Esophagus muscularis mucosa (tissue), 4 donors: ENCODE data around the gene JAK3. TPM values are rescaled to one million over a fixed set of nuclear protein-coding genes. Genes with fewer than 3 reads are reported as not detected.

ENCODE experiments used
- DNase-seq: peaks from one replicate; pipeline ENCODE4 v3.0.0-alpha.2; 2017; ENCODE audit errors: extremely low spot score
- H3K27ac ChIP-seq, 4 donors: fragments of 200-600 bp; sonication (generic); replicated peaks in 1 of 4; 1 replicate in 3 of 4; 2 replicates in 1 of 4; pipeline ENCODE4 v1.5.1; 2016 to 2019; ENCODE audit warnings: mild to moderate bottlenecking in 1 of 4
- H3K27me3 ChIP-seq, 4 donors: fragments of 200-600 bp; sonication (generic); one replicate each; pipeline versions ENCODE4 v1.5.1 to v1.6.0; 2016 to 2019
- H3K36me3 ChIP-seq, 4 donors: fragments of 200-600 bp; sonication (generic); one replicate each; pipeline ENCODE4 v1.5.1; 2016 to 2019
- H3K4me1 ChIP-seq, 4 donors: fragments of 200-600 bp; sonication (generic); one replicate each; pipeline ENCODE4 v1.5.1; 2016 to 2019
- H3K4me3 ChIP-seq, 4 donors: fragments of 200-600 bp; sonication (generic); 1 replicate in 2 of 4; 2 replicates in 2 of 4; pipeline ENCODE4 v1.5.1; 2016 to 2019; ENCODE audit warnings: mild to moderate bottlenecking in 4 of 4, moderate library complexity in 1 of 4
- H3K9me3 ChIP-seq, 4 donors: fragments of 200-600 bp; sonication (generic); 1 replicate in 3 of 4; 2 replicates in 1 of 4; pipeline ENCODE4 v1.5.1; 2016 to 2019
- CTCF ChIP-seq, 3 experiments: fragments of 200-600 bp in 2 of 3; fragments of 450-650 bp in 1 of 3; sonication (generic) in 2 of 3; IDR thresholded peaks; one replicate each; pipeline ENCODE4 v1.5.1; 2017 to 2019; ENCODE audit warnings: antibody characterized with exemption in 3 of 3, mild to moderate bottlenecking in 2 of 3, moderate library complexity in 1 of 3
- EP300 ChIP-seq: sonication (generic); formaldehyde crosslinking; IDR thresholded peaks from one replicate; pipeline ENCODE4 v1.6.1; 2017; ENCODE audit warnings: antibody characterized with exemption
- POLR2A ChIP-seq: fragments of 450-650 bp; IDR thresholded peaks from one replicate; pipeline ENCODE4 v1.6.1; 2017; ENCODE audit warnings: antibody characterized with exemption, moderate library complexity, mild to moderate bottlenecking, low read depth
- POLR2AphosphoS5 ChIP-seq, 2 donors: sonication (generic); formaldehyde crosslinking; IDR thresholded peaks; one replicate each; pipeline ENCODE4 v1.6.1; 2017; ENCODE audit warnings: antibody characterized with exemption in 2 of 2
- WGBS: methylation state at CpG from one replicate; pipeline ENCODE4 v1.1.5; 2018; 5-methylcytosine and 5-hydroxymethylcytosine counted together
- intact Hi-C: fragments of 100-400 bp; cut with DNase I; formaldehyde crosslinking; loops from one replicate; pipeline ENCODE4 v1.15.1; 2023
- total RNA-seq, 4 donors: library from RNA; depleted of rRNA; stranded (reverse); fragments of >200 nt; gene quantifications; one replicate each; pipeline versions ENCODE4 v1.1.0 to v1.2.1, GENCODE V29; 2016

Gene JAK3
- total RNA-seq, 4 donors from 2014 or later, result 2.1 to 8.9 (median 3.4) TPM

DNA sequence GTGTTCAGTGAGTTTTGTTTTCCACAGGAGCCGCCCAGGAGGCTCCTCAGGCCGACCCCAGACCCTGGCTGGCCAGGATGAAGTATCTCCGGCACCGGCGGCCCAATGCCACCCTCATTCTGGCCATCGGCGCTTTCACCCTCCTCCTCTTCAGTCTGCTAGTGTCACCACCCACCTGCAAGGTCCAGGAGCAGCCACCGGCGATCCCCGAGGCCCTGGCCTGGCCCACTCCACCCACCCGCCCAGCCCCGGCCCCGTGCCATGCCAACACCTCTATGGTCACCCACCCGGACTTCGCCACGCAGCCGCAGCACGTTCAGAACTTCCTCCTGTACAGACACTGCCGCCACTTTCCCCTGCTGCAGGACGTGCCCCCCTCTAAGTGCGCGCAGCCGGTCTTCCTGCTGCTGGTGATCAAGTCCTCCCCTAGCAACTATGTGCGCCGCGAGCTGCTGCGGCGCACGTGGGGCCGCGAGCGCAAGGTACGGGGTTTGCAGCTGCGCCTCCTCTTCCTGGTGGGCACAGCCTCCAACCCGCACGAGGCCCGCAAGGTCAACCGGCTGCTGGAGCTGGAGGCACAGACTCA, 40.0 kb downstream of the JAK3 start:
- H3K27me3 ChIP-seq, result peaks cover 0 to 73% (median 0%) of the 10 kb centered on the region in 4 donors
- no peak overlapping the region for H3K4me3 ChIP-seq
- intact Hi-C loops, result no loop called here
- no peaks in the 10 kb centered on the region for H3K4me1 ChIP-seq
- no peaks in the 10 kb centered on the region for H3K36me3 ChIP-seq
- 62% methylated on average over 25 of the region's 38 CpGs for WGBS
- H3K27ac ChIP-seq, result no peak overlapping the region
- peaks cover 0 to 8% (median 0%) of the 10 kb centered on the region in 4 donors for H3K9me3 ChIP-seq
- DNase-seq, result no peak
- TF ChIP-seq CTCF (IDR thresholded peaks at IDR 0.05), result no peak

- H3K4me1 ChIP-seq, result no peaks in the 10 kb centered on the region
- no peak for TF ChIP-seq CTCF (IDR thresholded peaks at IDR 0.05)
- no peak for TF ChIP-seq POLR2A
- no peak for TF ChIP-seq POLR2AphosphoS5 (IDR thresholded peaks at IDR 0.05)
- no peak for TF ChIP-seq EP300
- no peaks in the 10 kb centered on the region for H3K36me3 ChIP-seq
- 79% methylated on average over 3 of the region's 3 CpGs for WGBS
- H3K27ac ChIP-seq, result no peak overlapping the region
- DNase-seq, result no peak
- H3K9me3 ChIP-seq, result peaks cover 0 to 8% (median 0%) of the 10 kb centered on the region in 4 donors
- peaks cover 0 to 73% (median 0%) of the 10 kb centered on the region in 4 donors for H3K27me3 ChIP-seq
- intact Hi-C loops, result no loop called here
- H3K4me3 ChIP-seq, result no peak overlapping the region
Observed at GRCh38 chr19:17806945-17807344, 40.8 kb downstream of the JAK3 start.

GRCh38 chr19:17805427-17805826, 42.4 kb downstream of the JAK3 start:
- no peak for TF ChIP-seq POLR2AphosphoS5 (IDR thresholded peaks at IDR 0.05)
- no peak for TF ChIP-seq CTCF (IDR thresholded peaks at IDR 0.05)
- no peak for TF ChIP-seq EP300
- no peak for TF ChIP-seq POLR2A
- intact Hi-C loops, result no loop called here
- DNase-seq, result no peak
- WGBS, result 87% methylated on average over 4 of the region's 4 CpGs
- H3K27me3 ChIP-seq, result peaks cover 0 to 79% (median 0%) of the 10 kb centered on the region in 4 donors
- H3K9me3 ChIP-seq, result no peaks in the 10 kb centered on the region
- H3K27ac ChIP-seq, result no peak overlapping the region
- H3K4me3 ChIP-seq, result no peak overlapping the region
- H3K36me3 ChIP-seq, result no peaks in the 10 kb centered on the region
- H3K4me1 ChIP-seq, result no peaks in the 10 kb centered on the region

- Histone ChIP-seq H3K9me3 (no peaks in the 10 kb centered on the region), H3K4me3 (no peak overlapping the region), H3K27ac (no peak overlapping the region), H3K27me3 (peaks cover 0 to 84% (median 0%) of the 10 kb centered on the region in 4 donors), H3K36me3 (no peaks in the 10 kb centered on the region), H3K4me1 (no peaks in the 10 kb centered on the region)
- DNase-seq, result no peak
- TF ChIP-seq POLR2AphosphoS5 (IDR thresholded peaks at IDR 0.05) (no peak), CTCF (IDR thresholded peaks at IDR 0.05) (no peak), EP300 (no peak), POLR2A (no peak)
- intact Hi-C loops, result no loop called here
- 65% methylated on average over 11 of the region's 14 CpGs for WGBS
Observed at GRCh38 chr19:17803264-17803896, 44.4 kb downstream of the JAK3 start.
